OCI-LY3 (cell line): ENCODE data around the gene PRADC1.

Experiments used
- H2AFZ ChIP-seq: fragments of 200-600, 300-600 bp; shearing (Covaris generic); 2 replicates; pipeline ENCODE4 v1.6.0; 2014; ENCODE audit warnings: antibody characterized with exemption, low read depth, low read length
- H3K27ac ChIP-seq: fragments of 200-600, 300-600 bp; sonication (generic); 2 replicates; pipeline ENCODE4 v1.5.1; 2014; ENCODE audit warnings: mild to moderate bottlenecking, low read length, moderate library complexity, mixed read lengths
- H3K27me3 ChIP-seq: fragments of 200-600, 300-600 bp; sonication (generic); 2 replicates; pipeline ENCODE4 v1.6.1; 2014; ENCODE audit warnings: low read depth, low read length, mixed read lengths
- H3K36me3 ChIP-seq: fragments of 200-600, 300-600 bp; sonication (generic); replicated peaks from 2 replicates; pipeline ENCODE3; 2014; ENCODE audit warnings: low read depth, low read length, mixed read lengths
- H3K4me1 ChIP-seq: fragments of 300-600, 200-600 bp; sonication (generic); 2 replicates; pipeline ENCODE4 v1.6.1; 2014; ENCODE audit warnings: low read length, mixed read lengths
- H3K4me2 ChIP-seq: fragments of 200-600, 300-600 bp; sonication (generic); 2 replicates; pipeline ENCODE4 v1.6.1; 2014; ENCODE audit warnings: low read length, mixed read lengths
- H3K4me3 ChIP-seq: fragments of 300-600, 200-600 bp; sonication (generic); 2 replicates; pipeline ENCODE4 v1.5.1; 2014; ENCODE audit warnings: antibody characterized with exemption, mild to moderate bottlenecking, low read length, moderate library complexity
- H3K79me2 ChIP-seq: fragments of 300-600, 200-600 bp; shearing (Covaris generic); 2 replicates; pipeline ENCODE4 v1.6.1; 2014; ENCODE audit warnings: mild to moderate bottlenecking, low read length, mixed read lengths
- H3K9ac ChIP-seq: fragments of 300-600, 200-600 bp; shearing (Covaris generic); 2 replicates; pipeline ENCODE4 v1.6.0; 2014; ENCODE audit warnings: mild to moderate bottlenecking, low read length, moderate library complexity
- H3K9me3 ChIP-seq: fragments of 200-600, 300-600 bp; shearing (Covaris generic); 2 replicates; pipeline ENCODE4 v1.6.1; 2014; ENCODE audit warnings: low read length, mixed read lengths; ENCODE audit not compliant: insufficient read depth
- H4K20me1 ChIP-seq: fragments of 200-600, 300-600 bp; sonication (generic); 2 replicates; pipeline ENCODE4 v1.6.1; 2016; ENCODE audit warnings: low read length, mixed read lengths; ENCODE audit not compliant: insufficient read depth
- EZH2phosphoT487 ChIP-seq: fragments of 200-600 bp; shearing (Covaris generic); IDR thresholded peaks from 2 replicates; pipeline ENCODE4 v1.6.1; 2018; ENCODE audit warnings: antibody characterized with exemption, mixed run types, low read depth
- TF ChIP-seq, protein P1 (sequence below): fragments of 200-600, 300-600 bp; sonication (generic); IDR thresholded peaks from 2 replicates; pipeline ENCODE4 v1.5.1; 2014; ENCODE audit warnings: antibody characterized with exemption, low read length, low read depth

The PRADC1 gene

DNA sequence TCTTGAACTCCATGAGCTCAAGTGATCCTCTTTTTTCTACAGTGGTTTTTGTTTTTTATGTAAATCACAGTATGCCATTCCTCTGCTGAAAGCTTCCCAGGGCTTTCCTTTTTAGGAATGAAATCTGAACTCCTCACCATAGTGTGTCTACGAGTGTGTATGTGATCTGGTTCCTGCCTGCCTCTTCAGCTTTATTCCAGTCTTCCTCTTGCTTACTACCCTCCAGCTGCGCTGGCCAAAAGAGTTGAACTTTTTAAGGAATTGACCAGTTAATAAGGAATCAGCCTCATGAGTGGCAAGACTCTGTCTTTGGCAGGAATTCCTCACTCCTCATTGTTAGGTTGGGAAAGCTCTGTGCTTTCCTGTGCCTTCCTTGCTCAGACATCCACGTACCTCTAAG is 5.1 kb upstream of the PRADC1 start:
- Histone ChIP-seq H3K4me2 (no peak overlapping the region), H3K27ac (no peak overlapping the region)

DNA sequence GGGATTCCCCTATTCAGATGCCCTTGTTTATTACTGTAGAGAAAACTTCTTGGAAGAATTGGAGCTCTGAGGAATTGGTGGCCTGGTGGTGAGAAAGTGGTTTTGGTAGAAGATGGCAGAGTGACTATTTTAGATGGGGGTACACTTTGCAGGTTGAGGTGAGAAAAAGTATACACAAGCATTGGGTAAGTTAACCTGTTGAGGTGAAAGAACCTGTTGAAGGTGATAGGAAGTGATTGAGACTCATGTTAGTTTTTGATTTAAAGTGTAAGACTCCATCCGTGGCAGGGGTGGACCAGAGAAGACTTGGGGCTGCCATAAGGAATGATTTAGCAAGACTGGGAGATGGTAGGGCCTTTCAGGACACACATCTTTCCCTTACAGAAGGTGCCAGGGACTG is 4.1 kb upstream of the PRADC1 start:
- no peak overlapping the region for H3K4me3 ChIP-seq

More for the DNA sequence above, 5.1 kb upstream of the PRADC1 start:
- Histone ChIP-seq H3K4me1 (peaks cover 14% of the 10 kb centered on the region), H3K27me3 (no peaks in the 10 kb centered on the region), H2AFZ (no peak overlapping the region), H4K20me1 (peaks cover 49% of the 10 kb centered on the region), H3K36me3 (peaks cover 38% of the 10 kb centered on the region), H3K9me3 (no peaks in the 10 kb centered on the region), H3K4me3 (no peak overlapping the region), H3K79me2 (peaks cover 89% of the 10 kb centered on the region), H3K9ac (no peak overlapping the region)
- no peak for TF ChIP-seq EZH2phosphoT487
- TF ChIP-seq, protein P1, sequence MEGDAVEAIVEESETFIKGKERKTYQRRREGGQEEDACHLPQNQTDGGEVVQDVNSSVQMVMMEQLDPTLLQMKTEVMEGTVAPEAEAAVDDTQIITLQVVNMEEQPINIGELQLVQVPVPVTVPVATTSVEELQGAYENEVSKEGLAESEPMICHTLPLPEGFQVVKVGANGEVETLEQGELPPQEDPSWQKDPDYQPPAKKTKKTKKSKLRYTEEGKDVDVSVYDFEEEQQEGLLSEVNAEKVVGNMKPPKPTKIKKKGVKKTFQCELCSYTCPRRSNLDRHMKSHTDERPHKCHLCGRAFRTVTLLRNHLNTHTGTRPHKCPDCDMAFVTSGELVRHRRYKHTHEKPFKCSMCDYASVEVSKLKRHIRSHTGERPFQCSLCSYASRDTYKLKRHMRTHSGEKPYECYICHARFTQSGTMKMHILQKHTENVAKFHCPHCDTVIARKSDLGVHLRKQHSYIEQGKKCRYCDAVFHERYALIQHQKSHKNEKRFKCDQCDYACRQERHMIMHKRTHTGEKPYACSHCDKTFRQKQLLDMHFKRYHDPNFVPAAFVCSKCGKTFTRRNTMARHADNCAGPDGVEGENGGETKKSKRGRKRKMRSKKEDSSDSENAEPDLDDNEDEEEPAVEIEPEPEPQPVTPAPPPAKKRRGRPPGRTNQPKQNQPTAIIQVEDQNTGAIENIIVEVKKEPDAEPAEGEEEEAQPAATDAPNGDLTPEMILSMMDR = no peak

DNA sequence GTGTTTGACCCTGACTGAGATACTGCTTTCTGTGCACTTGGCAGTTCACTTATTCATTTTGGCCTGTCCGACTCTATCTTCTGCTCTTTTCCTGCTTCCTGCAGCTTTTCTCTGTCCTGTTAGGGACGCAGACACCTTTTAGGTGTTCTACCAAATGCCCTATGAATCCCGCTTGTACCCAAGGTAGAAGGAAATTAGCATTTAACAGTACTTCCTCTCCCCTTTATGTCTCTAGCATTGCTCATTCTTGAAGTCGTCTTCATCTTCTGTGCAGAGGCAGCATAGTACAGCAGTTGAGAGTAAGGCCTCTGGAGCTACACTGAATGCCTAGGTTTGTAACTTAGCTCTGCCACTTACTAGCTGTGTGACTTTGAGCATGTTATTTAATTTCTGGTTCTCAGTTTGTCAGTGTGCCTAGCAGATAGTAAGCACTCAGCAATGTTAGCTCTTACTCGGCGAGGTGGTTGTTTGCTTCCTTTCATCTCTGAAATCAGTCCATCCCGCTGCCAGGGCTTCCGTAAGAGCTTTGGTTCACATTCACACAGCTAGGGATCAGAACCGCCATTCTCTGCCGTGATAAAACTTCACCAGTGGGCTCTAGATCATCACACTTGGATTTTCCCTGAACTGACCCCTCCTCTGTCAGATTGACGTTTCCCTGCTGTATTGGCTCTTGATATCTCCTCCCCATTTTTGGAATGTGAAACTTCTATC is 2.4 kb upstream of the PRADC1 start:
- Histone ChIP-seq H3K9ac (peak overlapping the region; percentile 97), H3K4me1 (peaks cover 18% of the 10 kb centered on the region), H2AFZ (no peak overlapping the region), H3K4me2 (peak overlapping the region; percentile 97), H3K79me2 (peaks cover 65% of the 10 kb centered on the region), H3K27ac (no peak overlapping the region), H3K9me3 (no peaks in the 10 kb centered on the region), H4K20me1 (peaks cover 49% of the 10 kb centered on the region), H3K36me3 (peaks cover 26% of the 10 kb centered on the region), H3K27me3 (no peaks in the 10 kb centered on the region), H3K4me3 (peak overlapping the region; percentile 99)
- no peak for TF ChIP-seq EZH2phosphoT487
- TF ChIP-seq, protein P1 = no peak

More for the DNA sequence above, 4.1 kb upstream of the PRADC1 start:
- Histone ChIP-seq H3K4me1 (peaks cover 18% of the 10 kb centered on the region), H4K20me1 (peaks cover 49% of the 10 kb centered on the region), H3K9ac (no peak overlapping the region), H3K27me3 (no peaks in the 10 kb centered on the region), H3K27ac (no peak overlapping the region), H2AFZ (no peak overlapping the region), H3K36me3 (peaks cover 31% of the 10 kb centered on the region), H3K79me2 (peaks cover 81% of the 10 kb centered on the region), H3K4me2 (no peak overlapping the region), H3K9me3 (no peaks in the 10 kb centered on the region)
- TF ChIP-seq, protein P1 = no peak
- no peak for TF ChIP-seq EZH2phosphoT487

DNA sequence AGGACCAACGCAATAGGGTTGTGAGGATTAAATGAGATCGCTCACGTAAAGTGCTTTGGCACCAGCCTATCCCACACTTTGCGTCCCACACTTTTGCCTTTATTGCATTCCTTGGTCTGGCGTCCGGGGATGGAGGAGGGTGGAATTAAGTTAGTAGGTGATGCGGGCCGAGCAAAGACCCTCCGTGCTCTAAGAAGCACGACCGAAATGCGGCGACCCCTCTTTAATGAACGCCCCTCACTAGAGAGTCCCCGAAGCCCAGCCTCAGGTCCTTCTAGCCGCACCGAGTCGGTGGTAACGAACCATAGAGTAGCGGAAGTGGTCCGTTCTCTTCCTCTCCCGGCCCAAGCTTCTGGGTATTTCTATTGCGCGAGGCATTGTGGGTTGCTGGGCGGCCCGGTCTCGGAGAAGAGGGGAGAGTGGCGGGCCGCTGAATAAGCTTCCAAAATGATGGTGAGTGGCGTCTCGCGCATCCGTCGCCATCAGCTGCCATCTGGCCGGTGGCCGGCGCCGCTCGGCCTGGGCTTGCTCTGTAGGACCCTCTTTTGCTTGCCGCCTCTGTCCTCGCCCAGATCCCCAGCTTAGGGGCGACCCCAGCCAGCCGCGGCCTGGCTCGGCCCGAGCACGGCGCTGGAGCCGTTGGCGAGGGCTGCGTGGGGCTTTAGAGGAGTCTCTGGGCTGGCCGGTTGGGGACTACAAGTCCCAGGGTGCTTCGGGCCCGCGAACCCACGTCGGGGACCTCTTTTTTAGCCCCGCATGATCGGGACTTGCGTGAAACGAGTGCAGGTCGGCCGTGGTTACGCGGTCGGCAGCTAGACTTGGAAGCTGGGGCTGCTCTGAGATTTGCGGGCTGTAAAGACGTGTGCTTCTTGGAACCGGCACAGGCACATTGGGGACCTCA is 1.1 kb upstream of the PRADC1 start, which contains the start of gene CCT7:
CCT7 (plus strand) TSS at position 377 of the 901 bp plus-strand sequence; CDS start at position 448, 71 bp downstream.
- Histone ChIP-seq H3K79me2 (peaks cover 52% of the 10 kb centered on the region), H3K9me3 (no peaks in the 10 kb centered on the region), H3K4me3 (peak within 1 kb of the TSS; percentile 99), H3K4me2 (peak within 1 kb of the TSS; percentile 97), H3K27ac (peak within 1 kb of the TSS; percentile 74), H3K27me3 (no peaks in the 10 kb centered on the region), H3K36me3 (peaks cover 16% of the 10 kb centered on the region), H3K9ac (peak within 1 kb of the TSS; percentile 97), H4K20me1 (peaks cover 44% of the 10 kb centered on the region), H3K4me1 (peaks cover 18% of the 10 kb centered on the region), H2AFZ (peak within 1 kb of the TSS; percentile 98)
- no peak for TF ChIP-seq EZH2phosphoT487
- TF ChIP-seq, protein P1 = no peak
